Fibroblast of lung (primary cell): Measurements from ENCODE around the gene KCNIP1. TPM values are rescaled to one million over a fixed set of nuclear protein-coding genes. Genes with fewer than 3 reads are reported as not detected.

Experiments
- DNase-seq, 2 donors: peaks; one replicate each; pipeline versions ENCODE4 v3.0.0 to v3.0.0-alpha.2; 2010; ENCODE audit warnings: low read depth in 2 of 2
- H2AFZ ChIP-seq: 2 replicates; pipeline ENCODE4 v1.5.1; 2012; ENCODE audit warnings: low read length, control low read depth, inconsistent platforms
- H3K27ac ChIP-seq: 2 replicates; pipeline ENCODE4 v1.5.1; 2011; ENCODE audit warnings: low read length, control low read depth; ENCODE audit not compliant: insufficient read depth
- H3K27me3 ChIP-seq: 2 replicates; pipeline ENCODE4 v1.5.1; 2011; ENCODE audit warnings: mild to moderate bottlenecking, low read length; ENCODE audit not compliant: control insufficient read depth, insufficient read depth
- H3K36me3 ChIP-seq: 2 replicates; pipeline ENCODE4 v1.5.1; 2011; ENCODE audit warnings: low read length; ENCODE audit not compliant: control insufficient read depth, insufficient read depth
- H3K4me1 ChIP-seq: 2 replicates; pipeline ENCODE4 v1.5.1; 2011; ENCODE audit warnings: low read length; ENCODE audit not compliant: control insufficient read depth, insufficient read depth; ENCODE audit errors: extremely low read depth
- H3K4me2 ChIP-seq: 2 replicates; pipeline ENCODE4 v1.5.1; 2011; ENCODE audit warnings: low read length, control low read depth; ENCODE audit not compliant: insufficient read depth; ENCODE audit errors: extremely low read depth
- H3K4me3 ChIP-seq, 4 experiments: fragments of 200-600 bp in 1 of 4; sonication (generic) in 1 of 4; replicated peaks in 1 of 4; 2 replicates each; pipeline ENCODE4 v1.5.1; 2011 to 2016; ENCODE audit warnings: low read length in 4 of 4, low read depth in 3 of 4, mild to moderate bottlenecking in 3 of 4, control low read depth in 2 of 4, inconsistent platforms in 1 of 4, mixed read lengths in 1 of 4; ENCODE audit not compliant: insufficient read depth in 1 of 4; ENCODE audit errors: control extremely low read depth in 1 of 4
- H3K79me2 ChIP-seq: 2 replicates; pipeline ENCODE4 v1.5.1; 2012; ENCODE audit warnings: mild to moderate bottlenecking, low read length, inconsistent platforms; ENCODE audit not compliant: control insufficient read depth, insufficient read depth
- H3K9ac ChIP-seq: 2 replicates; pipeline ENCODE4 v1.5.1; 2011; ENCODE audit warnings: mild to moderate bottlenecking, low read length, control low read depth; ENCODE audit not compliant: insufficient read depth
- H3K9me3 ChIP-seq: 2 replicates; pipeline ENCODE4 v1.5.1; 2012; ENCODE audit warnings: low read depth, low read length; ENCODE audit not compliant: control insufficient read depth, insufficient read depth
- H4K20me1 ChIP-seq: 2 replicates; pipeline ENCODE4 v1.5.1; 2011; ENCODE audit warnings: low read length; ENCODE audit not compliant: control insufficient read depth, insufficient read depth; ENCODE audit errors: extremely low read depth
- CTCF ChIP-seq, 2 donors: IDR thresholded peaks in 1 of 2; conservative IDR thresholded peaks in 1 of 2; 1 replicate in 1 of 2; 2 replicates in 1 of 2; pipeline ENCODE4 v1.5.1; 2011 to 2012; ENCODE audit warnings: low read length in 2 of 2, control low read depth in 1 of 2, inconsistent platforms in 1 of 2, low read depth in 1 of 2, mild to moderate bottlenecking in 1 of 2
- EZH2 ChIP-seq: IDR thresholded peaks from 2 replicates; pipeline ENCODE4 v1.5.1; 2012; ENCODE audit warnings: low read length, control low read depth, mild to moderate bottlenecking; ENCODE audit errors: missing control alignments
- polyA plus RNA-seq, 2 donors: library from polyadenylated mRNA; depleted of rRNA in 1 of 2; stranded (reverse) in 1 of 2; unstranded in 1 of 2; fragments of >200 nt; gene quantifications; 2 replicates each; pipeline ENCODE4 v1.2.1, GENCODE V29; 2011 to 2012; ENCODE audit warnings: missing spikeins in 1 of 2
- total RNA-seq: library from RNA; depleted of rRNA; stranded (reverse); fragments of >200 nt; gene quantifications from 2 replicates; pipeline ENCODE4 v1.2.1, GENCODE V29; 2014

KCNIP1 gene
- total and polyA plus RNA-seq, 2 donors (not counting 1 experiment from before 2014, with no cell fraction given): not detected

DNA sequence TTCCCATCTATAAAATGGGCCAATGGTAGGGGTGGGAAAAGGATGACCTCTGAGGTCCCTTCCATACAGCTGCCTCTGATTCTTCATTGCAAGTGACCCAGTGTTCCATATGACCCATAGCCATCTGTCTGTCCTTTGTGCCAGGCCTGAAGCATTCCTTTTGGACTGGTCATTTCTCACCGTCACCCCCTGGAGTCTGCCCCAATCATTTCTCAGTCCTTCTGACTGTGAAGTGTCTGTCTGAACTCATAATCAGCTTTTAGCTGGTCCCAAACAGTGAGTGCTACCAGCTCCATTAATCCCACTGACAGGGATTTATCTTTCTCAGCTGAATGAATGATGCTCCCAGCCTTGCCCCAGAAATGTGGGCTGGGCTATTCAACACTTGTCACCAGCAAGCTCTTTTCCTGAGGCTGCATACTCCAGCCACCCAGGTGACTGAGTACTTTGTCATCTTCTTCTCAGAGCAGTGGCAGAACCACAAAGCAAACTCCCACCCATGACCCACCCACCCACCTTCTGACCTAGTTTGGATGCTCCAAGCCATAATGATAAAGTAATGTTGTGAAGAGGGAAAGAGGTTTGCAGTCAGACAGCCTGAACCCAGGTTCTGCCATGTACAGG, 37.4 kb downstream of the KCNIP1 start:
- Histone ChIP-seq H3K9me3 (no peaks in the 10 kb centered on the region), H3K27me3 (no peaks in the 10 kb centered on the region), H2AFZ (no peak overlapping the region), H3K27ac (no peak overlapping the region), H3K4me3 (no peak overlapping the region), H3K4me1 (no peaks in the 10 kb centered on the region), H3K9ac (no peak overlapping the region), H3K4me2 (no peak overlapping the region), H3K79me2 (no peaks in the 10 kb centered on the region), H4K20me1 (no peaks in the 10 kb centered on the region), H3K36me3 (no peaks in the 10 kb centered on the region)
- TF ChIP-seq CTCF (conservative IDR thresholded peaks at IDR 0.05 in 1 of 2, IDR thresholded peaks at IDR 0.05 in 1 of 2; ENCODE audit: low read depth in 1 of 2, low read length in 2 of 2): no peak
- no peak for TF ChIP-seq EZH2
- no peak for DNase-seq

- TF ChIP-seq CTCF (conservative IDR thresholded peaks at IDR 0.05 in 1 of 2, IDR thresholded peaks at IDR 0.05 in 1 of 2; ENCODE audit: low read depth in 1 of 2, low read length in 2 of 2) (no peak), EZH2 (no peak)
- Histone ChIP-seq H2AFZ (no peak overlapping the region), H3K4me1 (no peaks in the 10 kb centered on the region), H3K9ac (no peak overlapping the region), H3K79me2 (no peaks in the 10 kb centered on the region), H3K4me2 (no peak overlapping the region), H3K27me3 (no peaks in the 10 kb centered on the region), H3K4me3 (no peak overlapping the region), H3K27ac (no peak overlapping the region), H3K36me3 (no peaks in the 10 kb centered on the region), H3K9me3 (no peaks in the 10 kb centered on the region), H4K20me1 (no peaks in the 10 kb centered on the region)
- DNase-seq: no peak
Measured at GRCh38 chr5:170542691-170543293, 39.0 kb downstream of the KCNIP1 start.

- TF ChIP-seq EZH2 (no peak), CTCF (conservative IDR thresholded peaks at IDR 0.05 in 1 of 2, IDR thresholded peaks at IDR 0.05 in 1 of 2; ENCODE audit: low read depth in 1 of 2, low read length in 2 of 2) (no peak)
- no peak overlapping the region for H3K4me2 ChIP-seq
- DNase-seq: no peak
- no peak overlapping the region for H3K27ac ChIP-seq
- no peak overlapping the region for H3K4me3 ChIP-seq
- H3K36me3 ChIP-seq: no peaks in the 10 kb centered on the region
- H3K79me2 ChIP-seq: no peaks in the 10 kb centered on the region
- H4K20me1 ChIP-seq: no peaks in the 10 kb centered on the region
- H2AFZ ChIP-seq: no peak overlapping the region
- H3K9me3 ChIP-seq: no peaks in the 10 kb centered on the region
- H3K27me3 ChIP-seq: no peaks in the 10 kb centered on the region
- H3K9ac ChIP-seq: no peak overlapping the region
- H3K4me1 ChIP-seq: no peaks in the 10 kb centered on the region
Measured at GRCh38 chr5:170545313-170545712, 41.5 kb downstream of the KCNIP1 start.
